Activated naive CD4-positive, alpha-beta T cell treated with anti-CD3 and anti-CD28 coated beads, Interleukin-2, amount 50 U/mL, for 24 hours (primary cell): Measurements from ENCODE around the gene CTNNA3.

ENCODE experiments used
- H3K27ac Mint-ChIP-seq: one replicate; pipeline ENCODE4 v1.8.0; 2021; ENCODE audit warnings: mild to moderate bottlenecking, mixed read lengths
- H3K27me3 Mint-ChIP-seq: one replicate; pipeline ENCODE4 v1.8.0; 2021; ENCODE audit warnings: mixed read lengths
- H3K36me3 Mint-ChIP-seq: one replicate; pipeline ENCODE4 v1.8.0; 2021; ENCODE audit warnings: mixed read lengths
- H3K4me1 Mint-ChIP-seq: one replicate; pipeline ENCODE4 v1.8.0; 2021; ENCODE audit warnings: mixed read lengths
- H3K4me3 Mint-ChIP-seq: one replicate; pipeline ENCODE4 v1.8.0; 2021; ENCODE audit warnings: mild to moderate bottlenecking, mixed read lengths
- H3K9me3 Mint-ChIP-seq: one replicate; pipeline ENCODE4 v1.8.0; 2021; ENCODE audit warnings: mixed read lengths

CTNNA3 gene

DNA sequence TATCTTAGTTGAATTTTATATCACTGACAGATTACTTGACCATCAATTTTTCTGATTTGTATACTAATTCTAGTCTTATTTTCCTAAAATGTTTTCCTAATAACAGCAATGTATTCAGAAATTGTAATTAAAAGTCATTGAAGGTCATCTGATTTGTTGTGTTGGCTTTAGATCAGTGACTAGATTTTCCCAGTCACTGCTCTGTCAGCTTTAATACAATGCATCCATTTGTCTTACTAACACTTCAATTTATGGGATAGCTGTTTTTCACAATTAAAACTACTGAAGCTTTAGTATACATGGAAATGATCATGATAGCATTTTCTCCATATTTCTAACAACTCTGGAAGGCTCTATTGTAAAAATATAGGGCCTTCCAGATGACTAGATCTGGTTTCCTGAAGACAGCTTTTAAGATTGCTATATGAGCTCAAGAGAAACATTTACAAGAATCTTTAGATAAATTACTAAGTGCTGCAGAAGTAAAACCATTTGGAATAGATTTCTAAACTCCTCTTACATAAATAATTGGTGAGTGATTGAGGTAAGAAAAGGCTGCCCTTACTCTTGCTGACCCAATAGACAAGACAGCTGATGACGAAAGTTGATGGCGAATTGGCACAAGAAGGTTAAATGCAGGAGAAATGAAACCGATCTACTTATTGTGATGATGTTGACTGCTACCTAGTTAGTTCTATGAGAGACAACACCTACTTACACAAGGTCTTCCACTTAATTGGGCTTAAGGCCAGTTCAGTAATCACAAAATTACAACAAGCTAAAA, 696.0 kb downstream of the CTNNA3 start:
- no peaks in the 10 kb centered on the region for H3K36me3 Mint-ChIP-seq
- no peaks in the 10 kb centered on the region for H3K4me1 Mint-ChIP-seq
- H3K9me3 Mint-ChIP-seq = peaks cover 7% of the 10 kb centered on the region
- no peak overlapping the region for H3K27ac Mint-ChIP-seq
- H3K4me3 Mint-ChIP-seq = no peak overlapping the region
- no peaks in the 10 kb centered on the region for H3K27me3 Mint-ChIP-seq

DNA sequence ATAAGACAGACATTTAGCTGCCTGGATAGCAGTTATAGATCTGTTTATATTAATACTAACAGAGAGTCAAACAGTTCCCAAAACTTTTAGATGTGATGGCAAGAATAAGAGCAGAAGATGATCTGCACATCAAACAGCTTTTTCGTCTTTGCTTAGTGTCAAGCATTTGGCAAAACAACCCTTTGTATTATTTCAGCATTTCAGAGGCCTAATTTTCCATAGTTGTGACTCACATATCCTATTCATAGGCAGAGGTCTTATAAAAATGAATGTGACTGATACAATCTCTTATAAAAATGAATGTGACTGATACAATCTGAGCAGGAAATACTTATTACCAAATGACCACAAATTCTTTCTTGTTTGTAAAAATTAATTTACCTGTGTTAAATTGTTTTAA, 699.0 kb downstream of the CTNNA3 start:
- no peaks in the 10 kb centered on the region for H3K4me1 Mint-ChIP-seq
- peaks cover 1% of the 10 kb centered on the region for H3K27me3 Mint-ChIP-seq
- no peaks in the 10 kb centered on the region for H3K36me3 Mint-ChIP-seq
- H3K9me3 Mint-ChIP-seq = peaks cover 7% of the 10 kb centered on the region
- no peak overlapping the region for H3K4me3 Mint-ChIP-seq
- no peak overlapping the region for H3K27ac Mint-ChIP-seq

DNA sequence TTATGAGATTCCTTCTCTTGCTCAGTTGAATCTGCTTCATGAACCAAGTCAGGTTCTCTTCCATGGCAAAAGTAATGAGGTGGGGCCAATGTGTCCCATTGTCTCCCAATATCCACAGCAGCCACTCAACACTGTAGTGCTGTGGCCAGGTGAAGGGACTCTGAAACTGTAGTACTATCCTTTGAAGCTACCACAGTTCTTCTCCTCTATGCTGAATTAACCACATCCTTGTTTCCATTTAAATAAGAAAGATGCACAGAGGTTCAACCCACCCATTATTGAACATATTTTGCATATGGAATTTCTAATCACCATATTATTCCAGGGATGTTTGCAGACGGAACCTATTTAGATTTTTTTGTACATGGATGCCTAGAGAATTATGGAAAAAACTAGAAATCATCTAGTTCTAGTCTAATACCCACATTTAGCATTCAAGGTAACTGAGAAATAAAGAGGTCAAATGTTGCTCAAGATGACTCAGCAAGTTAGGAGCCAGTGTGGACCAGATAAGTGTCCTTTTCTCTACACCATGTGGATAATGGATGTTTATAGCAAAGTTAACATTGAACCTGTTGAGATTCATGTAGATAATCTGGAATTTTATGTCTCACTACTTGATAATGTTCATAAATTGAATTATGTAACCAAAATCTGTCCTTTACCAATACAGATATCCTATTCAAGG, 705.7 kb downstream of the CTNNA3 start:
- Mint-ChIP-seq H3K27me3 (peaks cover 1% of the 10 kb centered on the region), H3K36me3 (no peaks in the 10 kb centered on the region)

DNA sequence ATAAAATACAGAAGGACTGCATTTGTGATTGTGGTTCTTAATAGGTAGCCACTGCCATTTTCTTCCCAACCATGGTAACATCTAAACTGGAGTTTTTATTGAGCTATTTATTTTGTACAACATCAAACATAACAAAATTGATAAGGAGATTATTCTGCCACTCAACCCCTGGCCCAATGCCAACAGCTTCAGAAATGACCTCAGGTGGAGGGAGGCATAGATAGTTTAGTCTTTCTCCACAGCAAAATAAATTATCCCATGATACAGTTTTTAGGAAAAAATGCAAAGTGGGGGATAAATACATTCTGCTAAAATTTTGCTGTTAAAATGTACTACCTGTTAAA, 712.5 kb downstream of the CTNNA3 start:
- no peak overlapping the region for H3K4me3 Mint-ChIP-seq
- H3K9me3 Mint-ChIP-seq = no peaks in the 10 kb centered on the region
- H3K36me3 Mint-ChIP-seq = no peaks in the 10 kb centered on the region
- H3K27ac Mint-ChIP-seq = no peak overlapping the region
- no peaks in the 10 kb centered on the region for H3K4me1 Mint-ChIP-seq
- H3K27me3 Mint-ChIP-seq = no peaks in the 10 kb centered on the region

More for the DNA sequence above, 705.7 kb downstream of the CTNNA3 start:
- no peak overlapping the region for H3K27ac Mint-ChIP-seq
- no peaks in the 10 kb centered on the region for H3K9me3 Mint-ChIP-seq
- no peaks in the 10 kb centered on the region for H3K4me1 Mint-ChIP-seq
- no peak overlapping the region for H3K4me3 Mint-ChIP-seq

DNA sequence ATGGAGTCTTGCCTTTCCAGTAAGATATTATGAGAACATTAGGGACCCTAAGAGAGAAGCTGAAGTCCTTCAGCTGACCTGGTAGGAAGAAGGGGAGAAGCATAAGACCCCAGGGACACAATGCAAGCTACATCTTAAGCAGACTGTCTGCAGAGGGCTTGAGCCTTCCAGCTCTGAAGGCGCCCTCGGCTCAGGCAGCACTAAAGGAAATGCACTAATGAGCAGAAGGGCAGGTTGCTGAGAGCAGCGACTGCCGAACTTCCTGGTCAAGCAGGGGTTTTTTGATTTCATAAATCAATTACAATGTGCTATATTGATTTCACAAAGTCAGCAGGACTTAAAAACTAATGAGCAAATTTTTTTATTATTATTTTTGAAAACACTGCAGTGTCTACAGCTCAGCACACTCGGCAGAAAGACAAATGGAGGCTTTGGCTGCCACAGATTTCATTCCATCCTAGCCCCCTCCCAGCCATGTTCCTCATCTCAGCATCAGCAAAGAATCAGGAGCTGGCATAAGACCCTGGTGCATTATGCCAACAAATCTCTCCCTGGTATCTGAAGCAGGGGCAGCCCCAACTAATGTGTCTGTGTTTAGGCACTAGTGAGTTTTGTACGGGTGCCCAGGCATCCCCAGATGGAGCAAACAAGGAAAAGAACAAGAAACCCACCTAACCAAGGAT, 713.1 kb downstream of the CTNNA3 start:
- Mint-ChIP-seq H3K27ac (no peak overlapping the region), H3K9me3 (no peaks in the 10 kb centered on the region), H3K36me3 (no peaks in the 10 kb centered on the region), H3K4me1 (no peaks in the 10 kb centered on the region), H3K4me3 (no peak overlapping the region), H3K27me3 (no peaks in the 10 kb centered on the region)

DNA sequence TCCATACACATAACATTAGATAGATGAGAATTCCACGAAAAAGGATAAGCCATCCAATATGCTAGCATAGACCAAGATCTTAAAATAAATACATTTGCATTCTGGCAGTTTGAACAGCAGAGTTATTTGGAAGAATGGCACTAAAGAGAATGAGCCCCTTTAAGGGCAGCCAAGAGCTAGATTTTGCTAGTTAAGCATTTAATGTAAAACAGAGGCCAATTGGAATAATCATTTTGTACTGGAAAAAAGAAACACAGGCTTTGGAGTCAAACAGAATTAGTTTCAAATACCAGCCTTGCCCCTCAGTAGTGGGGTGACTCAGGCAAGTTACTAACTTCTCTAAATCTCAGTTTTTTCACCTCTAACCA, 714.0 kb downstream of the CTNNA3 start:
- no peaks in the 10 kb centered on the region for H3K9me3 Mint-ChIP-seq
- H3K4me3 Mint-ChIP-seq = no peak overlapping the region
- H3K27me3 Mint-ChIP-seq = no peaks in the 10 kb centered on the region
- no peaks in the 10 kb centered on the region for H3K4me1 Mint-ChIP-seq
- H3K36me3 Mint-ChIP-seq = no peaks in the 10 kb centered on the region
- H3K27ac Mint-ChIP-seq = no peak overlapping the region

DNA sequence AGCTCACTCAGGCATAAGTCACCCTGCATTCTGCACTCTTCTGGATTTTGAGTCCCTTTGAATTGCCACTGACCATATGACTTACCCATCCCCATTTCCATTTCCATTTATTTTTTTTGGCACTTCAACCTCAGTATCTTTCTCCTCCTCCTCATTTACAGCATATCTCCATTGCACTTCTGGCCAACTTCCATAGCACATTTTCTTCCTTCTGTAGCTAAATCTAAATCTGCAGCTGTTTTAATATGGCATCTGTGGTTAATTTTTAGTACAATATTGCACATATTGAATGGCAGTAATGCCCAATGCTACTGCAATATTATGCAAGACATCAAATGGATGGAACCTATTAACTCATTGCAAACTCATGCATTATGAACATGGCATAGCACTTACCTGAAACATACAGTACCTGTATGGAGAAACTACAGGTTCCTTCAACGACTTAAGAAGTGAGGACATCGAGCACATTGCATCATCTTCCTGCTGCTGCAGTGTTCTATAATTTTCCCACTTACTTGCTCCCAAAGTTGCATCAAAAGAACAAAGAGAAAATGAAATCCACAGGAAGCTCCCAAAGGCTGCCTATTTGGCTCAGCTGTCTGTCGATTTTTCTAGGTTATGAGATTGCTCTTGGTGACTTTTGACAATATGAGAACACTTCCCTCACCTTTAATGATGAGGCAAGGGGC, 714.5 kb downstream of the CTNNA3 start:
- no peaks in the 10 kb centered on the region for H3K4me1 Mint-ChIP-seq
- H3K27me3 Mint-ChIP-seq = no peaks in the 10 kb centered on the region
- H3K4me3 Mint-ChIP-seq = no peak overlapping the region
- no peak overlapping the region for H3K27ac Mint-ChIP-seq
- no peaks in the 10 kb centered on the region for H3K36me3 Mint-ChIP-seq
- no peaks in the 10 kb centered on the region for H3K9me3 Mint-ChIP-seq

DNA sequence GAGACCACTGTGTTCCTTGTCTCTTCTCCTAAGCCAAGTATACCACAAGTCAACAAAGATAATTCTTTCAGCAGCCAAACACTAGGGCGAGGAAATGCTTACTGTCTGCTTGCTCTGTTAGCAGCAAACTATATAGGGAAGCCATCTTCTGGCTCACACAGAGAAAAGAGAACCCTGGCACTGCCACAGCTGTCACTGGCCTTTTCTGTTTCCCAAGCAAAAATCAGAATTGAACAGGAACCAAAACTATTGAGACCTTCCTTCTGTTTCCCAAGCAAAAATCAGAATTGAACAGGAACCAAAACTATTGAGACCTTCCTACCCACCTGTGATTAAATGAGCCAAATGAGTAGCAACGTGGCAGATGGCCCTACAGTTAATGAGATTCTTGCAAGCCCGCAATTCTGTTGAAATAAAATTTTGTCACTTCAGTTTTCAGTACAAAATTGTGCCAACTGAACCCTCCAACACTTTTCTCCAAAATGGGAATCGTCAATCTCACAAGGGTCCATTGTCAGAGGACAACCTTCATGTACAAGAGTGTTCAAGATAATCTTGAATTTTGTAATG, 715.7 kb downstream of the CTNNA3 start:
- Mint-ChIP-seq H3K36me3 (no peaks in the 10 kb centered on the region), H3K27ac (no peak overlapping the region), H3K4me1 (no peaks in the 10 kb centered on the region), H3K9me3 (no peaks in the 10 kb centered on the region), H3K4me3 (no peak overlapping the region), H3K27me3 (no peaks in the 10 kb centered on the region)

DNA sequence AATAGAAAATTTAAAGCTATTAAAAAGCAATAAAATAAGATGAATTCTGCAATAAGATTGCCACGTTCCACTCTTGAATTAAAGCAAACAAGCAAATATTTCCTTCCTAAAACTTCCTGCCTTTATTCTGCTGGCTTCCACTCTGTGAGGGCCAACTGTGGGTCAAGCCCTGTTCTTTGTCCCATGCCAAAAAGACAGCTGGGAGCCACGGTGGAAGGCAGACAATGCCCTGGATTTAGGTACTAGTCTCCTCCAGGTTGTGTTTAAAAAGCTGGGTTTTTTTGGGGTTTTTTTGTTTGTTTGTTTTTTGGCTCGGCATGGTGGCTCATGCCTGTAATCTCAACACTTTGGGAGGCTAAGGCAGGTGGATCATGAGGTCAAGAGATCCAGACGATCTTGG, 731.0 kb downstream of the CTNNA3 start:
- H3K4me3 Mint-ChIP-seq = no peak overlapping the region
- H3K4me1 Mint-ChIP-seq = no peaks in the 10 kb centered on the region
- no peak overlapping the region for H3K27ac Mint-ChIP-seq
- no peaks in the 10 kb centered on the region for H3K36me3 Mint-ChIP-seq
- peaks cover 3% of the 10 kb centered on the region for H3K27me3 Mint-ChIP-seq
- no peaks in the 10 kb centered on the region for H3K9me3 Mint-ChIP-seq

DNA sequence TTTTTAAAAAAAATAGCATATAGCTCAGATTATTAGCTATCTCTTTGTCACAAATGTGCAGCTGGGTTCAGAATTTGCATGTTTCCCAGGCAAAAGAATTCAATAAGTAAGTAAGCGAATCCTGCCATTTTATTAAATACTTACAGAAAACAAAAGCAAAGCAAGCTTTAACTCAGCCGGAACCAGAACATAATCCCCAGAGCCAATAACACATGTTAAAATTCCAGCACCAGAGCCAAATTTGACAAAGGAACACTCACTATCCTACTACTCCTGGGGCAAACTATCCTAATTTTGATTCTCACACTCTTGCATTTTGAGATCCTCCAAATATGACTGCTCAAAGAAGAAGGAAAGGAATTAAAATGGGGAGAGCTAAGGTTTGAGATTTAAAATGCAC, 737.5 kb downstream of the CTNNA3 start:
- Mint-ChIP-seq H3K4me3 (no peak overlapping the region), H3K9me3 (no peaks in the 10 kb centered on the region), H3K27ac (no peak overlapping the region), H3K36me3 (no peaks in the 10 kb centered on the region), H3K4me1 (no peaks in the 10 kb centered on the region), H3K27me3 (no peaks in the 10 kb centered on the region)

DNA sequence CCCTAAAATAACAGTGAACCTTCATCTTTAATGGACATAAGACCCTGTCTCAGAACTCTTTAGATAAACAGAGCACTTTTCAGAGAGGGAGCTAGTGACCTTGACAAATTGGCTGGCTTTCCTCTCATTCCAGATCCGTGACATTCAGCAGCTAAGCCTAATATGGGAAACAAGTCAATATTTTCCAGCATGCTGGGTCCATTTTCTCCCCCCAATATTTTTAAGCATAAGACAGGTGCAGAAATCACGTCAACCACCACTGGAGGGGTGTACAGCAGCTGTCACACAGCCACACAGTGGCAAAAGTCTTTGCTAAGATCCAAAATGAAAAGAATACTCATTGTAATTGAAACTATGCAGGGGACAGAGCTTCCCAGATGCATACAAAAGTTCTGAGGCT, 744.1 kb downstream of the CTNNA3 start:
- H3K4me1 Mint-ChIP-seq = no peaks in the 10 kb centered on the region
- no peak overlapping the region for H3K4me3 Mint-ChIP-seq

DNA sequence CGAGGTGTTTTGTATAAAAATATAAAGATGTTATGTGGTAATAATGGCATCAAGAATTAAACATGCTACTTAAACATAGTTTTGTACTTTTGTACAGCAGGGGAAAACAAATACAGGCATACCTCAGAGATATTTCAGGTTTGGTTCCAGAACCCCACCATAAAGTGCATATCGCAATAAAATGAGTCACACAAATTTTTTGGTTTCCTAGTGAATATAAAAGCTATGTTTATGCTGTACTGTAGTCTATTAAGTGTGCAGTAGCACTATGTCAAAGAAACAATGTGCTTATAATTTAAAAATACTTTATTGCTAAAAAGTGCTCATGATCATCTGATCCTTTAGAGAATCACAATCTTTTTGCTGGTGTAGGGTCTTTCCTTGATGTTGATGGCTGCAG, 752.4 kb downstream of the CTNNA3 start:
- H3K4me1 Mint-ChIP-seq = no peaks in the 10 kb centered on the region
- no peaks in the 10 kb centered on the region for H3K9me3 Mint-ChIP-seq
- H3K36me3 Mint-ChIP-seq = no peaks in the 10 kb centered on the region
- H3K27me3 Mint-ChIP-seq = peaks cover 2% of the 10 kb centered on the region
- H3K27ac Mint-ChIP-seq = no peak overlapping the region
- H3K4me3 Mint-ChIP-seq = no peak overlapping the region

More for the DNA sequence above, 744.1 kb downstream of the CTNNA3 start:
- Mint-ChIP-seq H3K36me3 (no peaks in the 10 kb centered on the region), H3K27ac (no peak overlapping the region), H3K9me3 (no peaks in the 10 kb centered on the region), H3K27me3 (no peaks in the 10 kb centered on the region)

DNA sequence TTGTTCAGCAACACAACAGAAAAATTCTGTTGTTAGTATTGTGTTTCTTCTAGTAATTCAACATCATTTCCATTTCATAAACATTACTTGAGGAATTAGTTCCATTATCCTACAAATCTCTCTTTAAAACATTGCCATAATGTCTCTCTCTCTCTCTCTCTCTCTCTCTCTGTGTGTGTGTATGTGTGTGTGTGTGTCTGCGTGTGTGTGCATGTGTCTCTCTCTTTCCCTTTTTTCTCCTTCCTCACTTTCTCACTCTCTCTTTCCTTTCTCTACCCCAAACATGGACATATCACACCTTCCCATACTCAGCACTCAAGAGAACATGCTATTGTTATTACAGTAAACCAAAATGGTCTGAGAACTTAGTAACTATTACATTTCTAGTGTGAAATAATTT, 753.6 kb downstream of the CTNNA3 start:
- H3K27ac Mint-ChIP-seq = no peak overlapping the region
- H3K9me3 Mint-ChIP-seq = no peaks in the 10 kb centered on the region
- H3K36me3 Mint-ChIP-seq = no peaks in the 10 kb centered on the region
- peaks cover 2% of the 10 kb centered on the region for H3K27me3 Mint-ChIP-seq
- no peaks in the 10 kb centered on the region for H3K4me1 Mint-ChIP-seq
- no peak overlapping the region for H3K4me3 Mint-ChIP-seq

DNA sequence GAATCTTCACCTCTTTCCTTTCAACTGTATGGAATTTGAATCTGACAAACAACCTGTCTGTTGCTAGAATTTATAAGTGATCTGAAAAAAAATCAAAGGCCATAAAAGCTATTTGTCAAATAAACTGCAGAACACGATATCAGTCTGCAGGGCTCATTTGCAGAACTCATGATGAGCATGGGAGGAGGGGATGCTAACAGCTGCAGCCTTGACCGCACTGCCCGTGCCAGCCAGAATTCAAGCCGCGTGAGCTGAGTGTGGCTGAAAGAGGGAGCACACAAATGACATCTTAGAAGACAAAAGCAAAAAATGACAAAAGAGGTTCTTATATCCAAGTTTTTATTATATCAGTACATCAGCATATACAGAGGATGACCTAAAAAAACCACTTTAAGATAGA, 754.5 kb downstream of the CTNNA3 start:
- no peaks in the 10 kb centered on the region for H3K4me1 Mint-ChIP-seq
- H3K27me3 Mint-ChIP-seq = peaks cover 2% of the 10 kb centered on the region
- H3K4me3 Mint-ChIP-seq = no peak overlapping the region

DNA sequence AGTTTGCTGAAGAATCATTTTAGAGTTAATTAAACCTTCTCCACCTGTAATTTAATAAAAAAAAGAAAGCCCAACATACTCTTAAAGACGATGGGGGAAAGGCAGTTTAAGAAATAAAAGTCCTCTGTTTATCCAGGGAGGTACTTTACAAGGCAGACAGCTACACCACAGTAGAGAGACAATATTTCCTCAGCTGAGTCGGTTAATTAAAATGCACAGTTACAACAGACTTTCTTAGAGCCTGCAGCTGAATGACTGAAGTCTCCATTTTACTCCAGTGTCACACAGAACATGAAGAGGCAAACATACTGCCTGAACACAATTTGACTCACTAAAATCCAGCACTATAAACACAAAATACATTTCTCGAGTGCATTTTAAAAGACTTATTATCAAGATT, 755.0 kb downstream of the CTNNA3 start:
- peaks cover 2% of the 10 kb centered on the region for H3K27me3 Mint-ChIP-seq
- H3K36me3 Mint-ChIP-seq = no peaks in the 10 kb centered on the region
- H3K27ac Mint-ChIP-seq = no peak overlapping the region
- H3K4me1 Mint-ChIP-seq = no peaks in the 10 kb centered on the region
- no peaks in the 10 kb centered on the region for H3K9me3 Mint-ChIP-seq
- H3K4me3 Mint-ChIP-seq = no peak overlapping the region

More for the DNA sequence above, 754.5 kb downstream of the CTNNA3 start:
- H3K27ac Mint-ChIP-seq = no peak overlapping the region
- H3K9me3 Mint-ChIP-seq = no peaks in the 10 kb centered on the region
- no peaks in the 10 kb centered on the region for H3K36me3 Mint-ChIP-seq
